T-cell (primary cell): ENCODE measurements around the gene FGF6. TPM values are rescaled to one million over a fixed set of nuclear protein-coding genes. Genes with fewer than 3 reads are reported as not detected.

Experiments
- ATAC-seq, 4 experiments: fragments of 200-7000 bp in 3 of 4; fragments of 150-1000 bp in 1 of 4; cut with Tn5 transposase; replicated peaks in 1 of 4; 1 replicate in 3 of 4; 2 replicates in 1 of 4; pipeline ENCODE4 v1.10.0; 2021; ENCODE audit warnings: moderate library complexity in 3 of 4, mild to moderate bottlenecking in 2 of 4, moderate number of reproducible peaks in 1 of 4
- CTCF ChIA-PET, 2 donors: fragments of 300-600 bp; sonication (Branson Sonifier 250); formaldehyde crosslinking; loops; one replicate each; lab custom pipeline; 2022; ENCODE audit warnings: antibody characterized with exemption in 2 of 2; lab: Charles Lee
- POLR2A ChIA-PET, 2 donors: fragments of 300-600 bp; sonication (Branson Sonifier 250); formaldehyde crosslinking; loops; one replicate each; lab custom pipeline; 2022; ENCODE audit warnings: antibody characterized with exemption in 2 of 2; lab: Charles Lee
- DNase-seq, 35 experiments: peaks; one replicate each; pipeline versions ENCODE4 v3.0.0 to v3.0.0-alpha.2; 2013 to 2023
- H3K27ac ChIP-seq: one replicate; pipeline ENCODE4 v1.5.1; 2013; ENCODE audit warnings: low read length
- H3K27me3 ChIP-seq, 2 experiments: replicated peaks in 1 of 2; 1 replicate in 1 of 2; 2 replicates in 1 of 2; pipeline versions ENCODE4 v1.6.1 to v1.7.0; 2013; ENCODE audit warnings: low read length in 1 of 2, mixed read lengths in 1 of 2; ENCODE audit not compliant: control insufficient read depth in 2 of 2, insufficient read depth in 2 of 2; ENCODE audit errors: extremely low read depth in 1 of 2
- H3K36me3 ChIP-seq, 2 donors: 1 replicate in 1 of 2; 2 replicates in 1 of 2; pipeline versions ENCODE4 v1.6.1 to v1.7.0; 2013; ENCODE audit warnings: low read length in 1 of 2; ENCODE audit not compliant: control insufficient read depth in 2 of 2, insufficient read depth in 1 of 2; ENCODE audit errors: extremely low read depth in 1 of 2
- H3K4me1 ChIP-seq, 2 experiments: 1 replicate in 1 of 2; 2 replicates in 1 of 2; pipeline versions ENCODE4 v1.6.1 to v1.7.0; 2013; ENCODE audit warnings: low read length in 2 of 2, mixed read lengths in 1 of 2; ENCODE audit not compliant: insufficient read depth in 2 of 2, control insufficient read depth in 1 of 2; ENCODE audit errors: extremely low read depth in 1 of 2
- H3K4me3 ChIP-seq, 2 donors: 1 replicate in 1 of 2; 2 replicates in 1 of 2; pipeline versions ENCODE4 v1.5.1 to v1.7.0; 2013; ENCODE audit warnings: mild to moderate bottlenecking in 2 of 2, low read length in 1 of 2, moderate library complexity in 1 of 2; ENCODE audit not compliant: control insufficient read depth in 1 of 2; ENCODE audit errors: extremely low read depth in 1 of 2
- H3K9me3 ChIP-seq: 2 replicates; pipeline ENCODE4 v1.7.0; 2013
- H3K27ac Mint-ChIP-seq, 2 donors: one replicate each; pipeline ENCODE4 v1.8.0; 2020 to 2021; ENCODE audit warnings: mild to moderate bottlenecking in 2 of 2, mixed read lengths in 2 of 2
- H3K27me3 Mint-ChIP-seq, 2 donors: one replicate each; pipeline ENCODE4 v1.8.0; 2021 to 2022; ENCODE audit warnings: mixed read lengths in 2 of 2
- H3K36me3 Mint-ChIP-seq: one replicate; pipeline ENCODE4 v1.8.0; 2021; ENCODE audit warnings: mixed read lengths
- H3K4me1 Mint-ChIP-seq, 3 donors: one replicate each; pipeline ENCODE4 v1.8.0; 2020 to 2022; ENCODE audit warnings: mixed read lengths in 3 of 3, mild to moderate bottlenecking in 1 of 3
- H3K4me3 Mint-ChIP-seq, 3 donors: one replicate each; pipeline ENCODE4 v1.8.0; 2020 to 2022; ENCODE audit warnings: mild to moderate bottlenecking in 3 of 3, mixed read lengths in 3 of 3, moderate library complexity in 3 of 3
- H3K9me3 Mint-ChIP-seq, 3 donors: one replicate each; pipeline ENCODE4 v1.8.0; 2020 to 2022; ENCODE audit warnings: mixed read lengths in 3 of 3
- WGBS: methylation state at CpG from one replicate; pipeline ENCODE4 v1.1.5; 2013; ENCODE audit warnings: missing lambda C conversion rate; ENCODE audit not compliant: insufficient coverage; 5-methylcytosine and 5-hydroxymethylcytosine counted together
- total RNA-seq, 35 experiments: library from RNA in 6 of 35; stranded (reverse) in 6 of 35; fragments of 120-200 nt in 1 of 35; gene quantifications; one replicate each; pipeline versions ENCODE4 v1.2.1 to v1.2.4 and lab custom pipeline; 2013 to 2026

The FGF6 gene
- total RNA-seq, 5 donors from 2014 or later (not counting 1 experiment from before 2014, with no cell fraction given), result not detected

DNA sequence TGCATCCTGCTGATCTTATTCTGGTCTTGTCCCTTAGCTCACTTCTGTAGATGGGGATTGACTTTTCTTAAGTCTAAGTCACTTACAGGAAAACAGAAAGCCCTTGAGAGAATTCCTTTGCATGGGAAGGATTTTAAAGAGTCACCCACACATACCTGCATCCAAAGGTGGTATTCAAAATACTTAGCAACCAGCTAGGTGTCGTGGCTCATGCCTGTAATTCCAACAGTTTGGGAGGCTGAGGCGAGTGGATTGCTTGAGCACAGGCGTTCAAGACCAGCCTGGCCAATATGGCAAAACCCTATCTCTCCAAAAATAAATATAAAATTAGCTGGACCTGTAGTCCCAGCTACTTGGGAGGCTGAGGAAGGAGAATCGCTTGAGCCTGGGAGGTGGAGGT lies 14.2 kb downstream of the FGF6 start:
- H3K36me3 Mint-ChIP-seq, result no peaks in the 10 kb centered on the region
- H3K27me3 ChIP-seq, result peaks cover 0 to 11% of the 10 kb centered on the region in 2 experiments
- H3K4me1 Mint-ChIP-seq, result peaks cover 0 to 2% (median 0%) of the 10 kb centered on the region in 3 donors
- ATAC-seq, result no peak
- H3K4me3 Mint-ChIP-seq, result no peak overlapping the region
- CTCF ChIA-PET, result interaction anchor here (0.6 to 0.8 kb wide), 2 partner anchors 11 to 907 kb away, joined by 3 to 4 read pairs; no protein-coding TSS in a partner anchor
- POLR2A ChIA-PET, result no interaction called here
- no peak overlapping the region for H3K4me3 ChIP-seq
- peaks cover 0 to 5% of the 10 kb centered on the region in 2 donors for H3K27me3 Mint-ChIP-seq
- no peaks in the 10 kb centered on the region for H3K9me3 Mint-ChIP-seq
- no peak overlapping the region for H3K27ac ChIP-seq
- H3K27ac Mint-ChIP-seq, result no peak overlapping the region
- H3K36me3 ChIP-seq, result no peaks in the 10 kb centered on the region
- H3K4me1 ChIP-seq, result no peaks in the 10 kb centered on the region
- DNase-seq, result no peak
- WGBS, result no CpG with 5 or more reads among the region's 4 CpGs
- no peaks in the 10 kb centered on the region for H3K9me3 ChIP-seq

DNA sequence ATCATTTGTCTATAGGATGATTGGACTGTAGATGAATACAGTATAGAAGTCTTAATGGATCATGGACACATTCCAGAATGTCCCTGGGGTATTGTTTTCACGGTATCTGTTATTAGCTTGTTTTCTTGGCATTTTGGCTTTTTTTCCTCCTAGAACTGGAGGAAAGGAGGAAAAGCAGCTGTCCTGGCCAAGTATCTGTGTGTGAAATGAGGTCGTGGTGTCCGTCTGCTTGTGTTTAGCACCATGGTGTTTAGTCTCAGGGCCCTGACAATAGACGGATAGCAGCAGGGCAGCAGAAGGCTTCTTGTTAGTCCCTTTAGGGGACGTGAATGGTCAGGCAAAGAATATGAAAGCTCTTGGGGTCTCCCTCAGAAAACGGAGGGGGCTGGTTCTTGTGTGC lies 21.2 kb downstream of the FGF6 start:
- Mint-ChIP-seq H3K36me3 (no peaks in the 10 kb centered on the region), H3K9me3 (no peaks in the 10 kb centered on the region), H3K27me3 (peaks cover 0 to under 1% of the 10 kb centered on the region in 2 donors), H3K4me1 (peaks cover 0 to 3% (median 0%) of the 10 kb centered on the region in 3 donors), H3K4me3 (no peak overlapping the region), H3K27ac (no peak overlapping the region)
- Histone ChIP-seq H3K27me3 (peaks cover 0 to 2% of the 10 kb centered on the region in 2 experiments), H3K4me1 (no peaks in the 10 kb centered on the region), H3K9me3 (no peaks in the 10 kb centered on the region), H3K36me3 (no peaks in the 10 kb centered on the region), H3K27ac (no peak overlapping the region), H3K4me3 (no peak overlapping the region)
- ChIA-PET CTCF (interaction anchor here in 1 of 2 donors (0.7 kb wide), 2 partner anchors 22 to 60 kb away, joined by 4 to 5 read pairs; no protein-coding TSS in a partner anchor), POLR2A (no interaction called here)
- ATAC-seq (no peak), DNase-seq (no peak)
- WGBS, result 70% methylated on average over 4 of the region's 6 CpGs

DNA sequence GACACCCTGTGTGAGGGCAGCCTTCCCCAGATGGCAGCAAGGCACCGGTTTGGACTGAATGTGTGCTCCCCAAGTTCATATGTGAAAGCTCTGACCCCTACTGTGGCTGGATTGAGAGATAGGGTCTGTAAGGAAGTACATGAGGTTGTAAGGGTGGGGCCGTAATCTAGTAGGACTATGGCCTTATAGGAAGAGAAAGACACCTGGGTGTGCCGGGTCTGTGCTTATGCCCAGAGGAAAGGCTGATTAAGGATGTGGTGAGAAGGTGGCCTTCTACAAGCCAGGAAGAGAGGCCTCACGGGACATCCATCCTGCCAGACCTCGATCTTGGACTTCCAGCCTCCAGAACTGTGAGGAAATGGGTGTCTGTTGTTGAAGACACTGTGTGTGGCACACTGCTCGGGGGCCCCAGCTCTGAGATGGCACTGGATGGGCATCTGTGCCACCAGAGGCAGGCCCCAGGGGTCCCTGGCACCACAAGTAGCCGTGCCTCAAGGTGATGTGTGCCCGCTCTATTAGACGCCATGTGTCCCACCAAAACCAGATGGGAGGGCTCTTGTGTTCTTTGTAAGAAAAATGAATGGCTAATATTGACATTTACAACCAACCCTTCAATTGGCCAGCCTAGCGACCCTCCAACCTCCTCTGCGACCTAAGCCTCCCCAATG lies 22.0 kb downstream of the FGF6 start:
- Mint-ChIP-seq H3K27ac (no peak overlapping the region), H3K36me3 (no peaks in the 10 kb centered on the region), H3K9me3 (no peaks in the 10 kb centered on the region), H3K4me1 (peaks cover 0 to 3% (median 0%) of the 10 kb centered on the region in 3 donors), H3K4me3 (no peak overlapping the region), H3K27me3 (peaks cover 0 to 6% of the 10 kb centered on the region in 2 donors)
- DNase-seq (no peak), ATAC-seq (no peak)
- Histone ChIP-seq H3K27ac (no peak overlapping the region), H3K36me3 (no peaks in the 10 kb centered on the region), H3K4me3 (no peak overlapping the region), H3K4me1 (no peaks in the 10 kb centered on the region), H3K27me3 (no peaks in the 10 kb centered on the region), H3K9me3 (no peaks in the 10 kb centered on the region)
- ChIA-PET POLR2A (no interaction called here), CTCF (interaction anchor here (0.6 to 0.7 kb wide), 3 partner anchors 12 to 538 kb away, joined by 3 to 4 read pairs (median 3); no protein-coding TSS in a partner anchor)
- 61% methylated on average over 5 of the region's 11 CpGs for WGBS

DNA sequence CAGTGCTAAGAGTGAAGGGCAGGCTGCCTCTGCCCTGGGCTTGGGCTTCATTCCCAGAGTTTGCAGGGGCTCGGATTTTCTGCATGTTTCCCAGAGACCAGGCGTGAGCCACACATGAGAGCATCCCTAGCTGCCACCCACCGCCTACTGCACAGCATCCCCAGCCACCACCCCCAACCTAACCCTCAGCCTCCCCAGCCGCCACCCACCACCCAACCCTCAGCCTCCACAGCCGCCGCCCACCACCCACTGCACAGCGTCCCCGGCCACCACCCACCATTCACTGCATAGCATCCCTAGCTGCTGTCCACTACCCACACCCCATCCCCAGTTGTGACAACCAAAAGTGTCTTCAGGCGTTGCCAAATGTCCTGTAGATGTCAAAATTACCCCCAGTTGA lies 22.6 kb downstream of the FGF6 start:
- H3K36me3 Mint-ChIP-seq, result no peaks in the 10 kb centered on the region
- peaks cover 0 to 3% (median 0%) of the 10 kb centered on the region in 3 donors for H3K4me1 Mint-ChIP-seq
- H3K9me3 Mint-ChIP-seq, result no peaks in the 10 kb centered on the region
- no peak for ATAC-seq
- Histone ChIP-seq H3K9me3 (no peaks in the 10 kb centered on the region), H3K27ac (no peak overlapping the region), H3K4me3 (no peak overlapping the region), H3K4me1 (no peaks in the 10 kb centered on the region), H3K36me3 (no peaks in the 10 kb centered on the region), H3K27me3 (no peaks in the 10 kb centered on the region)
- CTCF ChIA-PET, result interaction anchor here (0.6 to 0.7 kb wide), 2 partner anchors 13 to 538 kb away, joined by 3 to 4 read pairs; no protein-coding TSS in a partner anchor
- no peak for DNase-seq
- H3K27ac Mint-ChIP-seq, result no peak overlapping the region
- 77% methylated on average over 8 of the region's 9 CpGs for WGBS
- H3K4me3 Mint-ChIP-seq, result no peak overlapping the region
- POLR2A ChIA-PET, result no interaction called here
- peaks cover 0 to 6% of the 10 kb centered on the region in 2 donors for H3K27me3 Mint-ChIP-seq

DNA sequence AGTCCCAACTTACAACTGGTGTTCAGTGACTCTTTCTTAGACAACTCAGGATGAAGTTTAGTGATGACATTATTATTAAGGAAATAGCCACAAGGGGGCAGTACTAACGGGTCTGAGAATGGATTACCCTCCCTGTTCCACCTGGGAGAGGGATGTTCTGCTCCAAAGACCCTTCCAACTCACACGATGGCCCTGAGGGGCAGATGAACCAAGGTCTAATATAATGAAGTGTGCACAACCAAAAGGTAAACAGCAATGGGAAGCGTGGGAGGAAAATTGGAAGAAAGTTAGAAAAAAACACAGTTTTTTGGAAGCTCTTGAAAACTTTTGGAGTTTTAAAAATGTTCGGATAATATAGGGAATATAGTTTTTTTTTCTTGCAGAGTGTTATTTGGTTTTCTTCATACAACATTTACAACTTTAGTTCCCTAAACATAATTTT lies 24.0 kb downstream of the FGF6 start:
- Histone ChIP-seq H3K4me3 (no peak overlapping the region), H3K27me3 (peaks cover 0 to 9% of the 10 kb centered on the region in 2 experiments), H3K36me3 (no peaks in the 10 kb centered on the region), H3K9me3 (no peaks in the 10 kb centered on the region), H3K4me1 (no peaks in the 10 kb centered on the region), H3K27ac (no peak overlapping the region)
- peak in 3 of 4 experiments; percentile 40 to 56 (median 42) for ATAC-seq
- peaks cover 0 to 3% (median 0%) of the 10 kb centered on the region in 3 donors for H3K4me1 Mint-ChIP-seq
- H3K27me3 Mint-ChIP-seq, result peaks cover 6 to 7% of the 10 kb centered on the region in 2 donors
- no peaks in the 10 kb centered on the region for H3K36me3 Mint-ChIP-seq
- no peak overlapping the region for H3K4me3 Mint-ChIP-seq
- DNase-seq, result peak in 14 of 35 experiments; percentile 4 to 68 (median 8)
- H3K9me3 Mint-ChIP-seq, result no peaks in the 10 kb centered on the region
- H3K27ac Mint-ChIP-seq, result no peak overlapping the region
- ChIA-PET POLR2A (no interaction called here), CTCF (interaction anchor here (0.6 to 2.8 kb wide), 8 partner anchors 105 to 276 kb away, joined by 3 to 16 read pairs (median 3); no protein-coding TSS in a partner anchor)
- WGBS, result no CpG with 5 or more reads among the region's 4 CpGs

DNA sequence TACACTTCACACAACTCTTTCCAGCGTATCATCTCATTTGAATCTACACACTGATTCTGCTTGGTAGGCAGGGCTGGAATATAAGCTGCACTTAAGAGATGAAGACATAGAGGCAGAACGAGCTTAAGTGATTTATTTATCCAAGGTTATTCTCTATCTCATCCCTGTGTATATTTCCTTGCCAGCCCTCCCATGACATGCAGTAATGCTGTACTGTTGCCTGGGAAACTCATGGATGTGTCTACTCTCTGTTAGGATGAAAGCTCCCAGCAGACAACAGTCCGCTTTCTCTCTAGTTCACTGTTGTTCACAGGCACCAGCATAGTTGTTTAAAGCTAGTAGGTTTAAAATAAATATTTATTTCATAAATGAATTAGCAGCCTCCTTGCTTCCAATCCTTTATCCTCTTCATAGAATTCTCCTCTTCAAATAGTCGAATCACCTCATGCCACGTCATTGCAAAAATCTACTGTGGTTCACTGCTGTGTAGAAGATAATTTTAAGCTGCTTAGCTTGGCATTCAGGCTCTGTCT lies 25.4 kb downstream of the FGF6 start:
- H3K27ac Mint-ChIP-seq, result no peak overlapping the region

More for the DNA sequence above, 25.4 kb downstream of the FGF6 start:
- CTCF ChIA-PET, result interaction anchor here (0.6 to 2.8 kb wide), 8 partner anchors 11 to 185 kb away, joined by 3 to 16 read pairs (median 5); no protein-coding TSS in a partner anchor
- H3K27me3 ChIP-seq, result peaks cover 0 to 16% of the 10 kb centered on the region in 2 experiments
- H3K36me3 ChIP-seq, result no peaks in the 10 kb centered on the region
- H3K36me3 Mint-ChIP-seq, result no peaks in the 10 kb centered on the region
- H3K27me3 Mint-ChIP-seq, result peaks cover 10 to 19% of the 10 kb centered on the region in 2 donors
- POLR2A ChIA-PET, result interaction anchor here in 1 of 2 donors (0.6 kb wide), 2 partner anchors 150 to 185 kb away, joined by 3 read pairs; no protein-coding TSS in a partner anchor
- no CpG with 5 or more reads among the region's 5 CpGs for WGBS
- no peaks in the 10 kb centered on the region for H3K9me3 ChIP-seq
- no peaks in the 10 kb centered on the region for H3K4me1 ChIP-seq
- no peak overlapping the region for H3K27ac ChIP-seq
- ATAC-seq (no peak), DNase-seq (no peak)
- H3K4me3 Mint-ChIP-seq, result no peak overlapping the region
- H3K4me1 Mint-ChIP-seq, result peaks cover 5 to 6% (median 6%) of the 10 kb centered on the region in 3 donors
- no peaks in the 10 kb centered on the region for H3K9me3 Mint-ChIP-seq
- no peak overlapping the region for H3K4me3 ChIP-seq
